Measurements from ENCODE around the gene ZFP36L1.

DNA sequence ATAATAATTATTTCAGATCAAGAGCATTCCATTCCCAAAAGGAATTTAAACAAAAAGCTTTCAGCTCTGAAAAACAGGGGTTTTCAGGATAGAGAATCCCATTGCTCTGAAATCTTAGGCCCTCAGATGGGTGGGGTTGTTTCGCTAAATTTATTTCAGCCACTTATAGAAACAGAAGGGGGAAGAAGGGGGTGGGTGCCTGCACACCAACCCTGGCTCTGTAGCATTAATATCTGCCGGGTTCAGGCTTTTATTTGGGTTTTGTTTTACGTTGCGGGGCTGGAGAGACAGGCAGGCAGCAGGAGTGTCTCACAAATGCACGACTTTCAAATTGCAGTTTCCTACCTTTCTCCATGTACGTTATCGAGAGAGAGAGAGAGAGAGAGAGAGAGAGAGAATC is 12.5 kb upstream of the ZFP36L1 start:
- TF ChIP-seq POLR2A (IDR thresholded peaks at IDR 0.05): no peak
- TF ChIP-seq, protein P1, sequence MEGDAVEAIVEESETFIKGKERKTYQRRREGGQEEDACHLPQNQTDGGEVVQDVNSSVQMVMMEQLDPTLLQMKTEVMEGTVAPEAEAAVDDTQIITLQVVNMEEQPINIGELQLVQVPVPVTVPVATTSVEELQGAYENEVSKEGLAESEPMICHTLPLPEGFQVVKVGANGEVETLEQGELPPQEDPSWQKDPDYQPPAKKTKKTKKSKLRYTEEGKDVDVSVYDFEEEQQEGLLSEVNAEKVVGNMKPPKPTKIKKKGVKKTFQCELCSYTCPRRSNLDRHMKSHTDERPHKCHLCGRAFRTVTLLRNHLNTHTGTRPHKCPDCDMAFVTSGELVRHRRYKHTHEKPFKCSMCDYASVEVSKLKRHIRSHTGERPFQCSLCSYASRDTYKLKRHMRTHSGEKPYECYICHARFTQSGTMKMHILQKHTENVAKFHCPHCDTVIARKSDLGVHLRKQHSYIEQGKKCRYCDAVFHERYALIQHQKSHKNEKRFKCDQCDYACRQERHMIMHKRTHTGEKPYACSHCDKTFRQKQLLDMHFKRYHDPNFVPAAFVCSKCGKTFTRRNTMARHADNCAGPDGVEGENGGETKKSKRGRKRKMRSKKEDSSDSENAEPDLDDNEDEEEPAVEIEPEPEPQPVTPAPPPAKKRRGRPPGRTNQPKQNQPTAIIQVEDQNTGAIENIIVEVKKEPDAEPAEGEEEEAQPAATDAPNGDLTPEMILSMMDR (IDR thresholded peaks at IDR 0.05): no peak
